ENCODE measurements around the gene PUS1.

DNA sequence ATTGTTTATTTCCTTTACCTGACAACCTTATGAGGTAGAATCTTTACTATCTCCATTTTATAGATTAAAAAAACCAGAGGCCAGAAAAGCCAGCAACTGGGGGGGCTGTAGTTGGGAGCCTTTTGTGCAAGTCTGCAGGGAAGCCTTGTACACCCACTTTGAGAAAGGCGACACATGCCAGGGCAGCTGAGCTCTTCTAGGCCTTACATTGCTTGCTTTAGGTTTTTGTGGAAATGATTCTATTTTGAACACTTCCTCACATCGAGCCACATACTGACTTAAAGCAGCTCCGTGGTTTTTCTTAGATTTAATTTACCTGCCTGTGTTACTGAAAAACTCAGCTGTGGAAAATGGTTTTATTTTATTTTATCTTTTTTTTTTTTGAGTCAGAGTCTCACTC, 55.3 kb downstream of the PUS1 start:
- no peak for TF ChIP-seq CTCF (IDR thresholded peaks at IDR 0.05; ENCODE audit: low read depth, low read length, poor library complexity, severe bottlenecking)
- no peak for TF ChIP-seq EZH2phosphoT487 (IDR thresholded peaks at IDR 0.05; ENCODE audit: borderline replicate concordance, low read length)

All from DOHH2 (cell line).